ENCODE data around the gene TAF1.
A peak's percentile ranks its signal among the peaks of the same experiment; 100 is the strongest.
"Not testable (repeated sequence)": the region's sequence is repeated elsewhere in the genome, so short reads cannot be mapped to it uniquely, and the experiment has no call there.

Gene TAF1

GRCh38 chrX:71504346-71504745 lies 138.2 kb downstream of the TAF1 start:
- no peak for DNase-seq

- no peak for DNase-seq
Observed at GRCh38 chrX:71509289-71509688, 143.1 kb downstream of the TAF1 start.

GRCh38 chrX:71510161-71510560 lies 144.0 kb downstream of the TAF1 start:
- DNase-seq = no peak

GRCh38 chrX:71513731-71514130 lies 147.6 kb downstream of the TAF1 start:
- not testable (repeated sequence) for DNase-seq

- peak; percentile 35 for DNase-seq
Observed at GRCh38 chrX:71514367-71515037, 148.3 kb downstream of the TAF1 start.

GRCh38 chrX:71515038-71515396 lies 148.9 kb downstream of the TAF1 start:
- DNase-seq = no peak
